ENCODE measurements around the gene MTAP.

Gene MTAP

GRCh38 chr9:21802418-21803000 is at the start of gene MTAP:
MTAP (plus strand) TSS chr9:21802636; CDS start chr9:21802749, 113 bp downstream.
- H3K79me2 ChIP-seq (ENCODE audit: insufficient read depth, low read length) = peaks cover 59% of the 10 kb centered on the region

GRCh38 chr9:21753523-21753922 is 48.9 kb upstream of the MTAP start:
- no peaks in the 10 kb centered on the region for H3K27me3 ChIP-seq (ENCODE audit: insufficient read depth, low read length, poor library complexity, severe bottlenecking)
- H3K4me2 ChIP-seq (ENCODE audit: low read depth, low read length, poor library complexity, severe bottlenecking) = no peak overlapping the region
- no peaks in the 10 kb centered on the region for H4K20me1 ChIP-seq (ENCODE audit: insufficient read depth, low read length, poor library complexity, severe bottlenecking)
- H3K79me2 ChIP-seq (ENCODE audit: insufficient read depth, low read length) = no peaks in the 10 kb centered on the region
- H3K9me3 ChIP-seq (ENCODE audit: insufficient read depth, low read depth, low read length) = no peaks in the 10 kb centered on the region
- no peaks in the 10 kb centered on the region for H3F3A ChIP-seq (ENCODE audit: low read depth)
- H2AFZ ChIP-seq (ENCODE audit: low read length) = no peak overlapping the region
- no peaks in the 10 kb centered on the region for H3K36me3 ChIP-seq (ENCODE audit: insufficient read depth, low read length)
- H3K4me3 ChIP-seq (ENCODE audit: low read length, poor library complexity, severe bottlenecking) = no peak overlapping the region
- H3K9me2 ChIP-seq (replicated peaks; ENCODE audit: low read depth, low read length) = no peaks in the 10 kb centered on the region
- no peak overlapping the region for H3K9ac ChIP-seq (ENCODE audit: low read depth, low read length, poor library complexity, severe bottlenecking)
- no peaks in the 10 kb centered on the region for H3K4me1 ChIP-seq (ENCODE audit: insufficient read depth, low read length, poor library complexity, severe bottlenecking)
- no peak for TF ChIP-seq CTCF (conservative IDR thresholded peaks at IDR 0.05; ENCODE audit: low read length)
- TF ChIP-seq EZH2phosphoT487 (IDR thresholded peaks at IDR 0.05; ENCODE audit: borderline replicate concordance) = no peak

More at GRCh38 chr9:21802418-21803000, at the start of gene MTAP:
- Histone ChIP-seq H2AFZ (ENCODE audit: low read length) (peak within 1 kb of the TSS; percentile 95), H3F3A (ENCODE audit: low read depth) (no peaks in the 10 kb centered on the region), H3K9me3 (ENCODE audit: insufficient read depth, low read depth, low read length) (no peaks in the 10 kb centered on the region), H3K27me3 (ENCODE audit: insufficient read depth, low read length, poor library complexity, severe bottlenecking) (no peaks in the 10 kb centered on the region), H3K9ac (ENCODE audit: low read depth, low read length, poor library complexity, severe bottlenecking) (peak within 1 kb of the TSS; percentile 91), H3K9me2 (replicated peaks; ENCODE audit: low read depth, low read length) (no peaks in the 10 kb centered on the region), H3K4me3 (ENCODE audit: low read length, poor library complexity, severe bottlenecking) (peak within 1 kb of the TSS; percentile 79), H3K4me2 (ENCODE audit: low read depth, low read length, poor library complexity, severe bottlenecking) (peak within 1 kb of the TSS; percentile 88), H4K20me1 (ENCODE audit: insufficient read depth, low read length, poor library complexity, severe bottlenecking) (peaks cover 24% of the 10 kb centered on the region), H3K4me1 (ENCODE audit: insufficient read depth, low read length, poor library complexity, severe bottlenecking) (peaks cover 31% of the 10 kb centered on the region), H3K36me3 (ENCODE audit: insufficient read depth, low read length) (no peaks in the 10 kb centered on the region)
- TF ChIP-seq CTCF (conservative IDR thresholded peaks at IDR 0.05; ENCODE audit: low read length) = no peak
- no peak for TF ChIP-seq EZH2phosphoT487 (IDR thresholded peaks at IDR 0.05; ENCODE audit: borderline replicate concordance)

- H3K4me1 ChIP-seq (ENCODE audit: insufficient read depth, low read length, poor library complexity, severe bottlenecking) = no peaks in the 10 kb centered on the region
- no peak overlapping the region for H3K4me2 ChIP-seq (ENCODE audit: low read depth, low read length, poor library complexity, severe bottlenecking)
- no peaks in the 10 kb centered on the region for H3K27me3 ChIP-seq (ENCODE audit: insufficient read depth, low read length, poor library complexity, severe bottlenecking)
- no peaks in the 10 kb centered on the region for H3K9me2 ChIP-seq (replicated peaks; ENCODE audit: low read depth, low read length)
- H3K9me3 ChIP-seq (ENCODE audit: insufficient read depth, low read depth, low read length) = no peaks in the 10 kb centered on the region
- H3K36me3 ChIP-seq (ENCODE audit: insufficient read depth, low read length) = no peaks in the 10 kb centered on the region
- H3K9ac ChIP-seq (ENCODE audit: low read depth, low read length, poor library complexity, severe bottlenecking) = no peak overlapping the region
- no peak overlapping the region for H2AFZ ChIP-seq (ENCODE audit: low read length)
- no peak overlapping the region for H3K4me3 ChIP-seq (ENCODE audit: low read length, poor library complexity, severe bottlenecking)
- H3K79me2 ChIP-seq (ENCODE audit: insufficient read depth, low read length) = no peaks in the 10 kb centered on the region
- TF ChIP-seq CTCF (conservative IDR thresholded peaks at IDR 0.05; ENCODE audit: low read length) (no peak), EZH2phosphoT487 (IDR thresholded peaks at IDR 0.05; ENCODE audit: borderline replicate concordance) (no peak)
- H3F3A ChIP-seq (ENCODE audit: low read depth) = no peaks in the 10 kb centered on the region
- H4K20me1 ChIP-seq (ENCODE audit: insufficient read depth, low read length, poor library complexity, severe bottlenecking) = no peaks in the 10 kb centered on the region
Observed at GRCh38 chr9:21754741-21755140, 47.7 kb upstream of the MTAP start.
